Measurements from ENCODE around the gene NUDT3.

GRCh38 chr6:34316431-34317171 is 75.9 kb downstream of the NUDT3 start:
- no peak for TF ChIP-seq SNAI2 (CRISPR knock-in tag; IDR thresholded peaks at IDR 0.05)
- TF ChIP-seq, protein P1, sequence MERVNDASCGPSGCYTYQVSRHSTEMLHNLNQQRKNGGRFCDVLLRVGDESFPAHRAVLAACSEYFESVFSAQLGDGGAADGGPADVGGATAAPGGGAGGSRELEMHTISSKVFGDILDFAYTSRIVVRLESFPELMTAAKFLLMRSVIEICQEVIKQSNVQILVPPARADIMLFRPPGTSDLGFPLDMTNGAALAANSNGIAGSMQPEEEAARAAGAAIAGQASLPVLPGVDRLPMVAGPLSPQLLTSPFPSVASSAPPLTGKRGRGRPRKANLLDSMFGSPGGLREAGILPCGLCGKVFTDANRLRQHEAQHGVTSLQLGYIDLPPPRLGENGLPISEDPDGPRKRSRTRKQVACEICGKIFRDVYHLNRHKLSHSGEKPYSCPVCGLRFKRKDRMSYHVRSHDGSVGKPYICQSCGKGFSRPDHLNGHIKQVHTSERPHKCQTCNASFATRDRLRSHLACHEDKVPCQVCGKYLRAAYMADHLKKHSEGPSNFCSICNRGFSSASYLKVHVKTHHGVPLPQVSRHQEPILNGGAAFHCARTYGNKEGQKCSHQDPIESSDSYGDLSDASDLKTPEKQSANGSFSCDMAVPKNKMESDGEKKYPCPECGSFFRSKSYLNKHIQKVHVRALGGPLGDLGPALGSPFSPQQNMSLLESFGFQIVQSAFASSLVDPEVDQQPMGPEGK (CRISPR knock-in tag; IDR thresholded peaks at IDR 0.05; ENCODE audit: borderline replicate concordance) = no peak
- TF ChIP-seq CREB5 (CRISPR knock-in tag; IDR thresholded peaks at IDR 0.05; ENCODE audit: low read depth) = no peak
- no peak for TF ChIP-seq ZFP3 (CRISPR knock-in tag; IDR thresholded peaks at IDR 0.05)
- no peak for TF ChIP-seq ZFP30 (CRISPR knock-in tag; IDR thresholded peaks at IDR 0.05)
- no peak for TF ChIP-seq ARNTL (CRISPR knock-in tag; IDR thresholded peaks at IDR 0.05; ENCODE audit: borderline replicate concordance, low read depth)
- TF ChIP-seq ZNF8 (CRISPR knock-in tag; IDR thresholded peaks at IDR 0.05) = no peak

Data from SK-N-SH treated with all-trans-retinoic acid at 6 μM for 48 hours (cell line).